Measurements from ENCODE around the gene CHRM2. TPM values are rescaled to one million over a fixed set of nuclear protein-coding genes. Genes with fewer than 3 reads are reported as not detected.

Gene CHRM2
- total and polyA plus RNA-seq, 7 experiments from 2014 or later: not detected

DNA sequence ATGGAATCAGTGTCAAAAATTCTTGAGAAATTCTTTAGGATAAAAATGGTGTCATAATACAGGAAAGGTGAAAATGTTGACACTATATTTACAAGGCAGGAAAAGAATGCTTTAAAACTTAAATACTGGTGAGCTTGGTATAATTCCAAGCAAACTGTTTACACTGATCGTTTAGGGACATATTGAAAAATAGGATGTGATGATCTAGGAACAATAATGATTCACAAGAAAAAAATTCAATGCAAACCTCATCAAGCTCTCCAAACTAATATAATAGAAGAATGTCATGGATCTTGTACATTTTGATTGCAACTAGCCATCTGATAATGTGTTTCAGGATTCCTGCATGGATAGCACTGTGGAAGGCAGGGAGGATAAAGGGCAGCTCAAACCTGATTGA is 98.4 kb downstream of the CHRM2 start:
- POLR2A ChIA-PET: no interaction called here
- peaks cover 0 to 18% (median 4%) of the 10 kb centered on the region in 11 donors for H3K9me3 Mint-ChIP-seq
- no peak overlapping the region for H3K4me3 Mint-ChIP-seq
- Histone ChIP-seq H3K4me1 (ENCODE audit: control insufficient read depth in 2 of 2, insufficient read depth in 2 of 2, low read length in 2 of 2) (no peaks in the 10 kb centered on the region), H3K27me3 (ENCODE audit: control insufficient read depth in 2 of 2, insufficient read depth in 2 of 2, low read length in 2 of 2) (no peaks in the 10 kb centered on the region), H3K36me3 (ENCODE audit: control insufficient read depth in 2 of 3, insufficient read depth in 3 of 3, low read length in 3 of 3) (no peaks in the 10 kb centered on the region), H3K27ac (ENCODE audit: low read depth, low read length) (no peak overlapping the region), H3K4me3 (ENCODE audit: low read length) (no peak overlapping the region), H3K9me3 (ENCODE audit: control insufficient read depth in 2 of 3, low read length in 3 of 3) (no peaks in the 10 kb centered on the region)
- intact Hi-C loops (cut with micrococcal nuclease): no loop called here
- no peaks in the 10 kb centered on the region for H3K4me1 Mint-ChIP-seq
- ATAC-seq: no peak
- no peak overlapping the region for H3K27ac Mint-ChIP-seq
- peaks cover 0 to 3% (median 0%) of the 10 kb centered on the region in 5 donors for H3K36me3 Mint-ChIP-seq
- DNase-seq: no peak
- CTCF ChIA-PET: no interaction called here
- no peaks in the 10 kb centered on the region for H3K27me3 Mint-ChIP-seq

GRCh38 chr7:136969761-136970160 is 101.3 kb downstream of the CHRM2 start:
- Histone ChIP-seq H3K4me3 (ENCODE audit: low read length) (no peak overlapping the region), H3K4me1 (ENCODE audit: control insufficient read depth in 2 of 2, insufficient read depth in 2 of 2, low read length in 2 of 2) (no peaks in the 10 kb centered on the region), H3K27me3 (ENCODE audit: control insufficient read depth in 2 of 2, insufficient read depth in 2 of 2, low read length in 2 of 2) (no peaks in the 10 kb centered on the region), H3K9me3 (ENCODE audit: control insufficient read depth in 2 of 3, low read length in 3 of 3) (no peaks in the 10 kb centered on the region), H3K36me3 (ENCODE audit: control insufficient read depth in 2 of 3, insufficient read depth in 3 of 3, low read length in 3 of 3) (no peaks in the 10 kb centered on the region), H3K27ac (ENCODE audit: low read depth, low read length) (no peak overlapping the region)
- no peak for DNase-seq
- CTCF ChIA-PET: no interaction called here
- H3K4me1 Mint-ChIP-seq: peaks cover 0 to 4% (median 0%) of the 10 kb centered on the region in 7 donors
- H3K36me3 Mint-ChIP-seq: peaks cover 0 to 3% (median 0%) of the 10 kb centered on the region in 5 donors
- POLR2A ChIA-PET: no interaction called here
- ATAC-seq: no peak
- intact Hi-C loops (cut with micrococcal nuclease): no loop called here
- no peak overlapping the region for H3K27ac Mint-ChIP-seq
- no peaks in the 10 kb centered on the region for H3K27me3 Mint-ChIP-seq
- no peak overlapping the region for H3K4me3 Mint-ChIP-seq
- peaks cover 0 to 10% (median 7%) of the 10 kb centered on the region in 11 donors for H3K9me3 Mint-ChIP-seq

DNA sequence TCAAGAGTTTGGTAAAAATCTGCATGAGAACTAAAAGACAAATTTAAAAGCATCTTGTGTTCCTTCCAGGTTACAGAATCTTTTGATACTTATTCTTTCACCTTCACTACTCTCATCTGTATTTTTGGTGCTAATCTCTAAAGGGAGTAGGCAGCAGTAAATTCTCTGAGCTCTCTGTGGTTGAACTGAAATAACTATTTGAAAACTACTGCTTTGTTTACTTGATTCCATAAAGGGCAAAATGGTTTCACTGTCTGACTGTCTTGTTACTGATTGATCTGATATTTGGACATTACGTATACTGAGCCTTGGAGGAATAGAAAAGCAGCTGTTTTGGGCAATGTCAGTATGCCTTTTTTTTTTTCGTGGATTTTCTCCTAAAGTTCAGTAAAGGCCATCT is 103.3 kb downstream of the CHRM2 start:
- H3K4me3 Mint-ChIP-seq: no peak overlapping the region

DNA sequence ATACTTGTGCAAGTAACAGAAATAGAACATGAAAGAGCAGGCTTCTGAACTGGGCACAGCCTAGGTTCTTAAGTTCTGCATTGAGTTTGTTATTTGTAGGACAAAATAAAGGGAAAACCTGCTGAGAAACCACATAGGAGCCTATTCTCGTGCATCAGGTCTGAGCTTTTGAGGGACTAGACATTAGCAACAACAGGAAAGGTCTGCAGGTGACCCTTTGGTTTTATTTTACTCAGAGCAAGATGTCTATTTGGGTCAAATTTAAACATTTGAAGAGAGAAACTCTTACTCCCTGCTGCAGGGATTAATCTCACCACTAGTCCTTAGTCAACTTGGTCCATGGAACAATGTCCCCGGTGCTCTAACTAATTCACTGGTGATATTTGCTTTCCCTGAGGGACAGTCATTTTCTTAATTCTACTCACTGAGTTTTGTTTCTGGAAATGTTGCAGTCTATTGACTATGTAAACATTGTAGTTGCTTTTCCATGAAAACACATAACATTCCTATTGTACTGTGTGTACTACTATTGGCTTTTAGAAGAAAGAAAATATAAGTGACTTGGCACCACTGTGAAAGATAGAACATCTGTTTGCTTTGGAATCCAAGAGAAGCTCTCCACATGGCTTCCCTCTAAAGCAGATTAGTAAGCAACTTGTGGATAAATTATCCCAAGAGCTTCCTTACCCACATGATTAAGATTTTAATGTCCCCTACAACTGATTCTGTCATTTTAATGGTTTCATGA is 108.2 kb downstream of the CHRM2 start:
- Mint-ChIP-seq H3K4me1 (peaks cover 0 to 4% (median 0%) of the 10 kb centered on the region in 7 donors), H3K27ac (no peak overlapping the region), H3K27me3 (no peaks in the 10 kb centered on the region), H3K9me3 (peaks cover 0 to 11% (median 5%) of the 10 kb centered on the region in 11 donors), H3K4me3 (no peak overlapping the region), H3K36me3 (peaks cover 0 to 2% (median 0%) of the 10 kb centered on the region in 5 donors)
- no peaks in the 10 kb centered on the region for H3K4me1 ChIP-seq (ENCODE audit: control insufficient read depth in 2 of 2, insufficient read depth in 2 of 2, low read length in 2 of 2)
- ChIA-PET CTCF (interaction anchor here (0.5 kb wide), 1 partner anchor 497 kb away, joined by 3 read pairs; no protein-coding TSS in a partner anchor), POLR2A (no interaction called here)
- no peaks in the 10 kb centered on the region for H3K27me3 ChIP-seq (ENCODE audit: control insufficient read depth in 2 of 2, insufficient read depth in 2 of 2, low read length in 2 of 2)
- no peak overlapping the region for H3K4me3 ChIP-seq (ENCODE audit: low read length)
- DNase-seq (no peak), ATAC-seq (no peak)
- H3K36me3 ChIP-seq (ENCODE audit: control insufficient read depth in 2 of 3, insufficient read depth in 3 of 3, low read length in 3 of 3): no peaks in the 10 kb centered on the region
- no peaks in the 10 kb centered on the region for H3K9me3 ChIP-seq (ENCODE audit: control insufficient read depth in 2 of 3, low read length in 3 of 3)
- H3K27ac ChIP-seq (ENCODE audit: low read depth, low read length): no peak overlapping the region
- intact Hi-C loops (cut with micrococcal nuclease): no loop called here

More for the DNA sequence above, 103.3 kb downstream of the CHRM2 start:
- peaks cover 0 to 4% (median 0%) of the 10 kb centered on the region in 7 donors for H3K4me1 Mint-ChIP-seq
- intact Hi-C loops (cut with micrococcal nuclease): no loop called here
- no peaks in the 10 kb centered on the region for H3K27me3 Mint-ChIP-seq
- POLR2A ChIA-PET: no interaction called here
- H3K27me3 ChIP-seq (ENCODE audit: control insufficient read depth in 2 of 2, insufficient read depth in 2 of 2, low read length in 2 of 2): no peaks in the 10 kb centered on the region
- H3K36me3 Mint-ChIP-seq: peaks cover 0 to 3% (median 0%) of the 10 kb centered on the region in 5 donors
- no peak overlapping the region for H3K27ac Mint-ChIP-seq
- H3K27ac ChIP-seq (ENCODE audit: low read depth, low read length): no peak overlapping the region
- H3K36me3 ChIP-seq (ENCODE audit: control insufficient read depth in 2 of 3, insufficient read depth in 3 of 3, low read length in 3 of 3): no peaks in the 10 kb centered on the region
- H3K9me3 ChIP-seq (ENCODE audit: control insufficient read depth in 2 of 3, low read length in 3 of 3): no peaks in the 10 kb centered on the region
- CTCF ChIA-PET: no interaction called here
- peaks cover 0 to 16% (median 7%) of the 10 kb centered on the region in 11 donors for H3K9me3 Mint-ChIP-seq
- ATAC-seq: no peak
- DNase-seq: no peak
- no peak overlapping the region for H3K4me3 ChIP-seq (ENCODE audit: low read length)
- no peaks in the 10 kb centered on the region for H3K4me1 ChIP-seq (ENCODE audit: control insufficient read depth in 2 of 2, insufficient read depth in 2 of 2, low read length in 2 of 2)

- H3K36me3 ChIP-seq (ENCODE audit: control insufficient read depth in 2 of 3, insufficient read depth in 3 of 3, low read length in 3 of 3): no peaks in the 10 kb centered on the region
- Mint-ChIP-seq H3K27me3 (no peaks in the 10 kb centered on the region), H3K4me3 (no peak overlapping the region), H3K36me3 (peaks cover 0 to 4% (median 0%) of the 10 kb centered on the region in 5 donors), H3K4me1 (no peaks in the 10 kb centered on the region), H3K9me3 (peaks cover 0 to 37% (median 4%) of the 10 kb centered on the region in 11 donors), H3K27ac (no peak overlapping the region)
- POLR2A ChIA-PET: no interaction called here
- no peak overlapping the region for H3K27ac ChIP-seq (ENCODE audit: low read depth, low read length)
- no peaks in the 10 kb centered on the region for H3K9me3 ChIP-seq (ENCODE audit: control insufficient read depth in 2 of 3, low read length in 3 of 3)
- H3K27me3 ChIP-seq (ENCODE audit: control insufficient read depth in 2 of 2, insufficient read depth in 2 of 2, low read length in 2 of 2): no peaks in the 10 kb centered on the region
- ATAC-seq (no peak), DNase-seq (no peak)
- no peaks in the 10 kb centered on the region for H3K4me1 ChIP-seq (ENCODE audit: control insufficient read depth in 2 of 2, insufficient read depth in 2 of 2, low read length in 2 of 2)
- intact Hi-C loops (cut with micrococcal nuclease): no loop called here
- H3K4me3 ChIP-seq (ENCODE audit: low read length): no peak overlapping the region
- CTCF ChIA-PET: no interaction called here
These were observed 124.9 kb downstream of the CHRM2 start for GRCh38 chr7:136993377-136993776.

DNA sequence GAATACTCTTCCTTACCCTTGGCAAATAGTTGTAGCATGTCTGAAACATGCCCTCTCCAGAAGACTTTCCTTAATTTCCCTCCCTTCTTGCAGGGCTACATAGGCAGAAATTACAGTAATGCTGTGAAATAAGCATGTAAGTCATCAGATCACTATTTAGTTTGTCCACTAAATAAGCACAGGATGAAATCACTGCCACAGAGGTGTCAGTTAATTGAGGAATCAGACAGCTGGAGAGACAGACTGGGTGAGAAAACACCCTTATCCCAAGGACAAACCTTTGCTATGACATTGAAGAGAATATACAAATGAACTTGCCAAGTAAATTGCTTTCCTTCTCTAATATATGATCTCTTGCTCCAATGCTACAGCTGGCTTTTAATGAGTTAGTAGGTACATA is 129.3 kb downstream of the CHRM2 start:
- CTCF ChIA-PET: no interaction called here
- H3K4me1 Mint-ChIP-seq: no peaks in the 10 kb centered on the region
- Histone ChIP-seq H3K4me3 (ENCODE audit: low read length) (no peak overlapping the region), H3K9me3 (ENCODE audit: control insufficient read depth in 2 of 3, low read length in 3 of 3) (no peaks in the 10 kb centered on the region), H3K4me1 (ENCODE audit: control insufficient read depth in 2 of 2, insufficient read depth in 2 of 2, low read length in 2 of 2) (no peaks in the 10 kb centered on the region), H3K27ac (ENCODE audit: low read depth, low read length) (no peak overlapping the region), H3K36me3 (ENCODE audit: control insufficient read depth in 2 of 3, insufficient read depth in 3 of 3, low read length in 3 of 3) (no peaks in the 10 kb centered on the region), H3K27me3 (ENCODE audit: control insufficient read depth in 2 of 2, insufficient read depth in 2 of 2, low read length in 2 of 2) (no peaks in the 10 kb centered on the region)
- H3K36me3 Mint-ChIP-seq: peaks cover 0 to 4% (median 0%) of the 10 kb centered on the region in 5 donors
- DNase-seq (no peak), ATAC-seq (no peak)
- H3K27ac Mint-ChIP-seq: no peak overlapping the region
- H3K9me3 Mint-ChIP-seq: peaks cover 0 to 17% (median 2%) of the 10 kb centered on the region in 11 donors
- no peak overlapping the region for H3K4me3 Mint-ChIP-seq
- POLR2A ChIA-PET: no interaction called here
- intact Hi-C loops (cut with micrococcal nuclease): no loop called here
- no peaks in the 10 kb centered on the region for H3K27me3 Mint-ChIP-seq

DNA sequence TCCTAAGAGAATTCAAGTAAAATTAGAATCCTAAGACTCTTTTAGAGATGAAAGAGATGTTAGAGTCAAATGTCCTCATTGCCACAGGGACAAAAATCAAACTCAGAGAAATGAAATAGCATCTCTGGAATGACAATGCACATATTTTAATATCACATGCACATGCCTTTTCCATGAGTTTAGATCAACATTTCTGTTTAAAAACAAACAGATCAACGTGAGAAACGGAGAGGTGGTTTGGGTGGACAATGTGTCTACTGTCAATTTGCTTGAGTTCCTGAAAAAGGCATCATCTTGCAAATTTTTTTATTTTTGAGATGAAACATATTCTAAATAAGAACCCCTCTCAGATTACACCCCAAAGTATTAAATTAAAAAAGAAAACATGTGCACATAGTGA is 130.0 kb downstream of the CHRM2 start:
- intact Hi-C loops (cut with micrococcal nuclease): no loop called here
- Mint-ChIP-seq H3K27ac (no peak overlapping the region), H3K27me3 (no peaks in the 10 kb centered on the region), H3K9me3 (peaks cover 0 to 14% (median 2%) of the 10 kb centered on the region in 11 donors), H3K36me3 (peaks cover 0 to 4% (median 0%) of the 10 kb centered on the region in 5 donors), H3K4me1 (no peaks in the 10 kb centered on the region), H3K4me3 (no peak overlapping the region)
- Histone ChIP-seq H3K27ac (ENCODE audit: low read depth, low read length) (no peak overlapping the region), H3K4me1 (ENCODE audit: control insufficient read depth in 2 of 2, insufficient read depth in 2 of 2, low read length in 2 of 2) (no peaks in the 10 kb centered on the region), H3K4me3 (ENCODE audit: low read length) (no peak overlapping the region), H3K9me3 (ENCODE audit: control insufficient read depth in 2 of 3, low read length in 3 of 3) (no peaks in the 10 kb centered on the region), H3K27me3 (ENCODE audit: control insufficient read depth in 2 of 2, insufficient read depth in 2 of 2, low read length in 2 of 2) (no peaks in the 10 kb centered on the region), H3K36me3 (ENCODE audit: control insufficient read depth in 2 of 3, insufficient read depth in 3 of 3, low read length in 3 of 3) (no peaks in the 10 kb centered on the region)
- POLR2A ChIA-PET: no interaction called here
- no peak for DNase-seq
- CTCF ChIA-PET: no interaction called here
- ATAC-seq: no peak

All from naive thymus-derived CD4-positive, alpha-beta T cell (primary cell).